Mesangial cell (primary cell): ENCODE measurements around the gene TPRN. TPM values are rescaled to one million over a fixed set of nuclear protein-coding genes. Genes with fewer than 3 reads are reported as not detected.

Experiments
- total RNA-seq: library from RNA; depleted of rRNA; stranded (reverse); fragments of >200 nt; gene quantifications from 2 replicates; pipeline ENCODE4 v1.2.3, GENCODE V29; 2015

TPRN gene, protein sequence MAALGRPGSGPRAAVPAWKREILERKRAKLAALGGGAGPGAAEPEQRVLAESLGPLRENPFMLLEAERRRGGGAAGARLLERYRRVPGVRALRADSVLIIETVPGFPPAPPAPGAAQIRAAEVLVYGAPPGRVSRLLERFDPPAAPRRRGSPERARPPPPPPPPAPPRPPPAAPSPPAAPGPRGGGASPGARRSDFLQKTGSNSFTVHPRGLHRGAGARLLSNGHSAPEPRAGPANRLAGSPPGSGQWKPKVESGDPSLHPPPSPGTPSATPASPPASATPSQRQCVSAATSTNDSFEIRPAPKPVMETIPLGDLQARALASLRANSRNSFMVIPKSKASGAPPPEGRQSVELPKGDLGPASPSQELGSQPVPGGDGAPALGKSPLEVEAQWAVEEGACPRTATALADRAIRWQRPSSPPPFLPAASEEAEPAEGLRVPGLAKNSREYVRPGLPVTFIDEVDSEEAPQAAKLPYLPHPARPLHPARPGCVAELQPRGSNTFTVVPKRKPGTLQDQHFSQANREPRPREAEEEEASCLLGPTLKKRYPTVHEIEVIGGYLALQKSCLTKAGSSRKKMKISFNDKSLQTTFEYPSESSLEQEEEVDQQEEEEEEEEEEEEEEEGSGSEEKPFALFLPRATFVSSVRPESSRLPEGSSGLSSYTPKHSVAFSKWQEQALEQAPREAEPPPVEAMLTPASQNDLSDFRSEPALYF
- total RNA-seq = 9.5 and 9.6 TPM in 2 replicates

DNA sequence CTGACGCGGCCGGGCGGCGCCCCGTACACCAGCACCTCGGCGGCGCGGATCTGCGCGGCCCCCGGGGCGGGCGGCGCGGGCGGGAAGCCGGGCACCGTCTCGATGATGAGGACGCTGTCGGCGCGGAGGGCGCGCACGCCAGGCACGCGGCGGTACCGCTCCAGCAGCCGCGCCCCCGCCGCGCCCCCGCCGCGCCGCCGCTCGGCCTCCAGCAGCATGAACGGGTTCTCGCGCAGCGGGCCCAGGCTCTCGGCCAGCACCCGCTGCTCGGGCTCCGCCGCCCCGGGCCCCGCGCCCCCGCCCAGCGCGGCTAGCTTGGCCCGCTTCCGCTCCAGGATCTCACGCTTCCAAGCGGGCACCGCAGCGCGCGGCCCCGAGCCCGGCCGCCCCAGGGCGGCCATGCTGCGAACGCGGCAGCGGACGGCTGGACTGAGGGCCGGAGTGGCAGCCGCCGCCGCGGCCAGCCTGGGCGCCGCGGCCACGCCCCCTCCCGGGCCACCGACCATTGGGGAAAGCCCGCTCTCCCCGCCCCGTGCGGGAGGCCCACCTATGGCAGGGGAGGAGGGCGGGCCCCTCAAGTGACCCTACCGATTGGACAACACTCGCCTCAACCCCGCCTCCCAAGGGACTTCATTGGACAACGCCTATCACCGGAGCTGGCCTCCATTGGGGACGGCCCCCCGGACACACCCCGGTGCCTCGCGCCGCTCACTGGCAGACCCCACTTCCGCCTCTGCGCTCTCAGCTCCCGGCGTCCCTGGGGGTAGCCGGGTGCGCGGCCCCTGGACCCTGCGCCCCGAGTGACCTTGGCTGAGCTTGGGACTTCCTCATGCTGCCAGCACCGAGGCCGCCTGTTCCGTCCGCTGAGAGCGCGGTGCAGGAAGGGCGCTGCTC, at the start of gene TPRN:
Gene TPRN, minus strand, starts transcription at position 431 of the 894 bp plus-strand sequence. Its CDS starts 30 bp downstream, at position 401.

DNA sequence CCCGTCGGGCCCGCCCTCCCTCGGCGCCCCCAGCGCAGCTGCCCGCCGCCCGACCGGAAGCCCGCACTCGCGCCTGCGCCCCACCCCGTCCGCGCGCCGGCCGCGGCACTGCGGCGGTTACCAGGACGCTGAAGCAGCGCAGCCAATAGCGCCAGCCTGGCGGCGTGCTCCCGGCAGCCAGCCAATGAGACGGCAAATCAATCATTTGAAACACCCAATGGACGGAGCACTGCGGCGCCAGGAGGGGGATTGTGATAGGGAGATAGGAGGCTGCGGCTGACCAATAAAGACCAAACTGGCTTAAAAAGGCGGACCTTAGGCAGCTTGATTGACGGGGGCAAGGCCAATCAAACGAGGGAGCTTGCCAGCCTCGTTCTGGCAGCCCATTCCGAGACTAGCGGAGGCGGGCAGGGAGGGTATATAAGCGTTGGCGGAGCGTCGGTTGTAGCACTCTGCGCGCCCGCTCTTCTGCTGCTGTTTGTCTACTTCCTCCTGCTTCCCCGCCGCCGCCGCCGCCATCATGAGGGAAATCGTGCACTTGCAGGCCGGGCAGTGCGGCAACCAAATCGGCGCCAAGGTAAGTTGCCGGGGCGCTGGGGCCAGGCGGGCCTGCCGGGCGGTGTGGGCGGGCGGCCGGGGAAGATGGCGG, 40.4 kb upstream of the TPRN start, which contains the start of gene TUBB4B:
Gene TUBB4B, plus strand, starts transcription at position 447 of the 649 bp plus-strand sequence. Its CDS starts 74 bp downstream, at position 521.

DNA sequence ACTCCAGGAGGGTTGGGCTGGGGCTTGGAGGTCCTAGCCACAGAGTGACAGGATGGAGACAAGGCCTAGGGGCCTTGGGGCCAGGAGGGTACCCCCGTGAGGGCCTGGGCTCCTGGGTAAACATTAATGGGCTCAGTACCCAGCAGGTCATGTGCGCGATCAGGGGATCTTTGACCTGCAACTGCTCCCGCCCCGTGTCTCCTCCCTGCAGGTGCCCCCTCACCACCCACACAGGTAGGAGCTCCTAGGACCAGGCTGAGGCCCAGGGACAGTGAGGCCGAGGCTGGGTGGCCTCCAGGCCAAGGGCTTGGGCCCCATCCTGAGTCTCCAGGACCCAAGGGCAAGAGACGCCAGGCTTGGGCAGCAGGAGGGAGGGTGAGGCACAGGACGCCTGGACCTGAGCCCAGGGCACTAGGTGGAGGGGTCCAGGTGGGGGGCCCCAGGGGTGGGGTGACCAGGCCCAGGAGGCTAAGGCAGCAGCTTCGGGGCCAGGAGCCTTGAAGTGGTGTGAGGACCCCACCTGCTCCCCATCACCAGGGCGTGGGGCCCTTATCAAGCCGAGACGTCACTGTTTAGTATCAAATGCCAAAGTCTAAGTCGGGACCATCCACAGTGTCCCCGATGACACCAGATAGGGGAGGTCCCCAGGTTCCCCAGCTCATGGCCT, 30.3 kb upstream of the TPRN start, which contains the start of gene SLC34A3:
Gene SLC34A3, plus strand, starts transcription at position 197 of the 667 bp plus-strand sequence. CDS start 802 bp downstream, outside the sequence.

DNA sequence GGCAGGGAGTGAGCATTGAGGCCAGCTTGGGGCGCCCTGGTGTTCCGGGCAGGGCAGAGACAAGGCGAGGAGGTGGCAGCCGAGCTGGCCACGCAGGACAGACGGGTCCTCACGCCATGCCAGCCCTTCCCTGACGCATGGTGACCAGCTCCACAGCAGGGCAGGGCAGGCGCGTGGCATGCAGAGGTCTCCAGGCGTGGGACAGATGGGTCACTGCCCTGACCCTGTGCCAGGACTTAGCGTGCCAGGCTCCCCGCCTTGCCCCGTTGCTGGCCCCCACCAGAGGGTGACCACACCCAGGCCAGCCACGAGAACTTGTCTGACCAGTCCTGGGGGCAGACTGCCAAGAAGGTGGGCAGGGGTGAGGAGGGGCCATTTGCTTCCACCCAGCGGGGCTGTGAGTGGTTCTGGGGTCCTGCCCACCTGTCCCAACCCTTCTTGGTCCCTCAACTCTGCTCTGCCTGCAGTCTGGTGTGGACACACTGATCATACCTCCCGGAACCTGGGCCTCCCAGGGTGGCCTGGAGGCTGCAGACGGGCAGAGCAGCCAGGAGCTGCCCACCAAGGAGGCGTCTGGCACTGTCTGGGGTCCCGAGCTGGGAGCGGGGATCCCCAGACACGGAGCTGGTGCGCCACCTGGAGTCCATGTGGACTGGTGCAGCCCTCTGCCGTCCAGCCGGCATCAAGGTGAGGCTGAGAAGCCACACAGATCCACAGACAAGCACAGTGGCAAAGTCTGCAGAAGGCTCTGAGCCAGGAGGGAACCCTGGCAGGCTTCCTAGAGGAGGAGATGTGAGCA, 26.7 kb upstream of the TPRN start, which contains the start of gene RNF224:
Gene RNF224, plus strand, starts transcription at position 449 of the 799 bp plus-strand sequence. CDS start 834 bp downstream, outside the sequence.

DNA sequence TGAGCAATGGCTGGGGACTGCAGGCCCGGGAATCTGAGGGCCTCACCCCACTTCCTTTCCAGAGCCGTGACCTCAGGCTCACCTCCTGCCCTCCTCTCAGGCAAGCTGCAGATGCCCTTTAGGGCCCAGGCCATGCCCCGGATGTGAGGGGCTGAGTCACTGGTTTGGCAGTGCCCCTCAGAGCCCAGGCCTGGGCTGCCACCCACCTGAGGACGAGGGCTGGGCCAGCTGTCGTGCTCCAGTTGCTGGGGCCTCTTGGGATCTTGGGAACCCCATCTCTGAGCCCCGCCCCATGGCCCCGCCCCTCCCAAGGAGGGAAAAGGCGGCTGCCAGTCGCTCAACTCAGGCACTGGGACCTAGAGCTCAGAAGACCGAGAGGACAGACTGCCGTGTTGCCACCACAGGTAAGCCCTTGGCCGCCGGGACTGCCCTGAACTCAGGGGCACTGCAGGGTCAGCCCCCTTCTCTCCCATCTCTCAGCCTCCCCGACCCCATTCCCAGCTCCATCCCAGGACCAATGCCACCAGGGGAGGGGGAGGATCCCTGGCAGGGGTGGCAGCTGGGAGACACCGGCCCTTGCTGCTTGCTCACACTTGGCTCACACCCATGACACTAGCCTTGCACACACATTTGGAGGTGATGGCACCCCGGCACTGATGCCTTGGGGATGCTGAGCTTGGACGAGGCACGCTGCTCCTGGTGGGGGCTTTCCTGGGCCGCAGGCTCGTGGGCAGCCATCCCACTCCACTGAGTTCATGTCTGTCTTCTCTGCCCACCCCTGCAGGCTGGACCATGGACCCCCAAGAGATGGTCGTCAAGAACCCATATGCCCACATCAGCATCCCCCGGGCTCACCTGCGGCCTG, 24.5 kb upstream of the TPRN start, which contains the start of gene CYSRT1:
Gene CYSRT1, plus strand, starts transcription at position 345 of the 865 bp plus-strand sequence. Its CDS starts 448 bp downstream, at position 793.

DNA sequence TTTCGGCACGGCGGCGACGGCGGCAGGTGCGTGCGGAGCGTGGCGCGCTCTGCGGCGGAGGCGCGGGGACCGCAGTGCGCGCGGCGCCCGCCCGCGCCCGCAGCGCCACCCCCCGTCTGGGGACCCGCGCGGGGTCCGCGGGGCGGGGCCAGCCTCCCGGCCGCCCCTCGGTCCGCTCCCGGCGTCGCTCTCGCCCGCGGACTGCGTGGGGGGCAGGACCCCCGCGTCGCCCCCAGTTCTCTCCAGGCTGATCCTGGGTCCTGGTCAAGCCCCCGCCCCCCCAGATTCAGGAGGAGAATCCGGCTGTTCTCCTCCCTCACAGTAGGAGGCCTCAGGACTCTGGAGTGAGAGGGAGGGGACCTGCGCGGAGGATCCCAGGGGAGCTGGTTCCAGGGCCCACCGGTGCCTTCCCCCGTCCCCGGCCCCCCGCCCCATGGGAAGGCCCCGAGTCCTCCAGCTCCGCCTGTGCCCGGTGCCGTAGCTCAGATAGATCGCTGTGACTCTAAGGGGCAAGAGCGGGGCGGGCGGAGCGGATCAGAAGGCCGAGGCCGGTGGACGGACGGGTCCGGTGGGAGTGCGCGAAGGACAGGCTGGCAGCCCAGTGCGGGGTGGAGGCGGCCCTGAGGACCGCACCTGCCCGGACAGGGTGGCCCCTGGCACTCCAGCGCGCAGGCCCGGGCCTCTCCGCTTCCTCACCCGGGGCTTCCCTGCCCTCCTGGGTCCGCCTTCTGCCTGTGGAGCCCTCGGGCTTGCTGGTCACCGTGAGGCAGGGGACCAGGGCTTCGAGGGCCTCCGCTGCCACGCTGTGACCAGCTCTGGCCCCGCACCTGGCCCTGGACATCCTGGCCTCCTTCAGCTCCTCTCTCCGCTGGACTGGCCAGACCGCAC, 21.9 kb upstream of the TPRN start, which contains the start of gene RNF208:
Gene RNF208, minus strand, starts transcription at position 51 of the 888 bp plus-strand sequence. CDS start 1,028 bp downstream, outside the sequence.

DNA sequence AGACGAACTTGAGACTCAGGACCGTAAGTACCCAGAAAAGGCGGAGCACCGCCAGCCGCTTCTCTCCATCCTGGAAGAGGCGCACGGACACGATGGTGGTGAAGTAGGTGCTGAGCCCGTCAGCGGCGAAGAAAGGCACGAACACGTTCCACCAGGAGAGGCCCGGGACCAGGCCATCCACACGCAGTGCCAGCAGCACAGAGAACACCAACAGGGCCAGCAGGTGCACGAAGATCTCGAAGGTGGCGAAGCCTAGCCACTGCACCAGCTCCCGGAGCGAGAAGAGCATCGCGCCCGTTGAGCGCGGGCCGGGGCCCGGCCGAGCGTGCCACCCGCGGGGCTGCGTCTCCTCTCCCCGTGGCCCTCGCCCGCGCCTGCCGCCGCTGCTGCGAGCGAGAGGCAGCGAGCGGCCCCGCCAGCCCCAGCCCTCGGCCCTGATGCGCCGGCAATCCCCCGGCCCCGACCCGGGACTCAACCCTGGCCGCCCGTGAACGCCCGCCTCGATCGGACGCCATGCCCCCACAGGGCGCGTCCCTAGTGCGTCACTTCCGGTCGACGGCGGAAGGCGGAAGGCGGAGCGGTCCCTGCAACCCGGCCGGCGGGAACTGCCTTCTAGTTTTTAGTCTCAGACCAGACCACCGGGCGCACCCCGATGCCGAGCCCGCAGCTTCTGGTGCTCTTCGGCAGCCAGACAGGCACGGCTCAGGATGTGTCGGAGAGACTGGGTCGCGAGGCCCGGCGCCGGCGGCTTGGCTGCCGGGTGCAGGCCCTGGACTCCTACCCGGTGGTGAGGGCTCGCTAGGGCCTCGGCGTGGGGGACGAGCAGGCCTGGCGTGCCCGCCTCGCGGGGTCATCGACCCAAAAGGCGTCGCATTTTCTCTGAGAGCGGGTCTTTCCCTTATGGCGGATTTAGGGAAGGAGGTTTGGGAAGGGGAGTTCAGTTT, 4.9 kb upstream of the TPRN start, which contains the start of the genes NDOR1 and TMEM203:
Gene NDOR1, plus strand, starts transcription at position 575 of the 944 bp plus-strand sequence. Its CDS starts 78 bp downstream, at position 653.
Gene TMEM203, minus strand, starts transcription at position 523 of the 944 bp plus-strand sequence. Its CDS starts 234 bp downstream, at position 289.

DNA sequence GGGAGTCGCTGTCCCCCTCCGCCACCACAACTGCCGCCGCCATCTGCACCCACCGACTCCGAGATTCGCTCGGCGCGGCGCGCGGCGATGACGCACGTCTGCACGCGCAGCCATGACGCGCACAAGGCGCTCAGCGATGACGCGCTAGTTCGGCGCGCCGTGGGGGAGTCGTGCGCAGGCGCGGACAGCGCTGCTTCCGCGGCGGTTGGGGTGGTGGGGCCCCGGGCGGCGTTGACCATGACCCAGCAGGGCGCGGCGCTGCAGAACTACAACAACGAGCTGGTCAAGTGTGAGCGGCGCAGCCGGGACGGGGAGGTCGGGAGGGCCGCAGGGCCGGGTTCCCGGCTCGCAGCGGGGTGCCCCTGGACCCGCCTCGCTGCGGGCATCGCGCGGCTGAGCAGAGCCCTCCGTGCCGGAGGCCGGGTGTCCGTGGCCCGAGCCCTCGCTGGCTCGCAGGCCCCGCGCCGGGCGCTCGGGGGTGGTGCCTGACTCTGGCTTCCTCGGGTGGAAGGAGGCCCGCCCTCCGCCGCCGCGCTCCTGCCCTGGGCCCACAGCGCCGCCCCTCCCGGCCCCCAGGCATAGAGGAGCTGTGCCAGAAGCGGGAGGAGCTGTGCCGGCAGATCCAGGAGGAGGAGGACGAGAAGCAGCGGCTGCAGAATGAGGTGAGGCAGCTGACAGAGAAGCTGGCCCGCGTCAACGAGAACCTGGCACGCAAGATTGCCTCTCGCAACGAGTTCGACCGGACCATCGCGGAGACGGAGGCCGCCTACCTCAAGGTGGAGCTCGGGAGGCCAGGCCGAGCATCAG, 11.8 kb downstream of the TPRN start, which contains the start of the genes ANAPC2 and SSNA1:
Gene ANAPC2, minus strand, starts transcription at position 71 of the 807 bp plus-strand sequence. Its CDS starts 28 bp downstream, at position 43.
Gene SSNA1, plus strand, starts transcription at position 187 of the 807 bp plus-strand sequence. Its CDS starts 51 bp downstream, at position 238.

DNA sequence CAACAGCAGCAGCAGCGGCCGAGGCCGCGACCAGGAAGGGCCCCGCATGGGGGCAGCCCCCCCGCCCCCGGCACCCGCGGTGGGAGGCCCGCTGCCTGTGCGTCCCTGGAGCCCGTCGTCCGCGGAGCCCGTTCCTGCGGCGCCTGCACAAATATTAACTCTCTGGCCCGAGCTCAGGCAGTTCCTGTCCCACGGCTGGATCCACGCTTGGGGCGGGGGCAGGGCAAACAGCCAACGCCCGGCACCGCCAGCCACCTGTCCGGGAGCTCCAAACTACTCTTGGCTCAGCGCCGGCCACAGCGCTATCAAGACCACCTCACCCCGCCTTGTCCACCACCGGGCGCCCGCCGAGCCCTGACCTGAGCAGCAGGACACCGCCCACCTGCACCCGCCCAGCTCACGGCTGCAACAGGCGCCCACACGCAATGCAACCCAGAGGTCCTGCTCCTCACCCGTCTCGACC, 30.6 kb downstream of the TPRN start, which contains the start of gene LRRC26:
Gene LRRC26, minus strand, starts transcription at position 156 of the 463 bp plus-strand sequence. Its CDS starts 108 bp downstream, at position 48.

Other genes with a start within 250 kb of the TPRN start
- gene LCN12, start 248.5 kb downstream of the TPRN start, total RNA-seq = 1.6 TPM in 1 of 2 replicates, not detected in the other
- 4.2 and 463 TPM in 2 replicates for gene PTGDS, start 223.2 kb downstream of the TPRN start, total RNA-seq
- 2.5 TPM in 1 of 2 replicates, not detected in the other for gene LCNL1, start 217.7 kb downstream of the TPRN start, total RNA-seq
- gene PAXX, start 208.3 kb downstream of the TPRN start, total RNA-seq = 49.2 and 65.2 TPM in 2 replicates
- gene CLIC3, start 204.2 kb downstream of the TPRN start, total RNA-seq = 16.5 and 47.4 TPM in 2 replicates
- 7.7 and 44.4 TPM in 2 replicates for gene ABCA2, start 172.5 kb downstream of the TPRN start, total RNA-seq
- gene FUT7, start 168.7 kb downstream of the TPRN start, total RNA-seq = not detected in 2 replicates
- gene NPDC1, start 154.6 kb downstream of the TPRN start, total RNA-seq = 44.0 and 65.8 TPM in 2 replicates
- gene ENTPD2, start 146.7 kb downstream of the TPRN start, total RNA-seq = not detected in 2 replicates
- 3.5 and 52.6 TPM in 2 replicates for gene SAPCD2, start 130.2 kb downstream of the TPRN start, total RNA-seq
- gene UAP1L1, start 123.2 kb downstream of the TPRN start, total RNA-seq = 6.4 and 13.4 TPM in 2 replicates
- 72.8 and 125 TPM in 2 replicates for gene MAN1B1, start 113.8 kb downstream of the TPRN start, total RNA-seq
- 65.3 and 87.8 TPM in 2 replicates for gene DPP7, start 86.0 kb downstream of the TPRN start, total RNA-seq
- 0.13 TPM in 1 of 2 replicates, not detected in the other for gene GRIN1, start 61.6 kb downstream of the TPRN start, total RNA-seq
- gene LRRC26, start 30.7 kb downstream of the TPRN start, total RNA-seq = 0.16 TPM in 1 of 2 replicates, not detected in the other
- not detected in 2 replicates for gene TMEM210, start 28.7 kb downstream of the TPRN start, total RNA-seq
- 19.6 and 22.9 TPM in 2 replicates for gene ANAPC2, start 12.2 kb downstream of the TPRN start, total RNA-seq
- 79.7 and 97.1 TPM in 2 replicates for gene SSNA1, start 12.1 kb downstream of the TPRN start, total RNA-seq
- 36.0 and 40.9 TPM in 2 replicates for gene TMEM203, start 4.9 kb upstream of the TPRN start, total RNA-seq
- 15.2 and 24.0 TPM in 2 replicates for gene NDOR1, start 5.0 kb upstream of the TPRN start, total RNA-seq
- 1.6 and 5.3 TPM in 2 replicates for gene RNF208, start 21.5 kb upstream of the TPRN start, total RNA-seq
- gene CYSRT1, start 24.4 kb upstream of the TPRN start, total RNA-seq = 0.49 and 2.9 TPM in 2 replicates
- 0.25 TPM in 1 of 2 replicates, not detected in the other for gene RNF224, start 26.8 kb upstream of the TPRN start, total RNA-seq
- gene SLC34A3, start 30.2 kb upstream of the TPRN start, total RNA-seq = not detected in 2 replicates
- 179 and 1,107 TPM in 2 replicates for gene TUBB4B, start 40.5 kb upstream of the TPRN start, total RNA-seq
- not detected in 2 replicates for gene STPG3, start 50.5 kb upstream of the TPRN start, total RNA-seq
- 56.2 and 81.0 TPM in 2 replicates for gene NELFB, start 54.6 kb upstream of the TPRN start, total RNA-seq
- gene TOR4A, start 77.0 kb upstream of the TPRN start, total RNA-seq = 50.8 and 52.1 TPM in 2 replicates
- 0.38 and 1.8 TPM in 2 replicates for gene NRARP, start 101.5 kb upstream of the TPRN start, total RNA-seq
- gene EXD3, start 222.4 kb upstream of the TPRN start, total RNA-seq = 5.4 and 22.3 TPM in 2 replicates
- 0.33 and 2.3 TPM in 2 replicates for gene NOXA1, start 222.7 kb upstream of the TPRN start, total RNA-seq
- gene ENTPD8, start 240.6 kb upstream of the TPRN start, total RNA-seq = 0.38 TPM in 1 of 2 replicates, not detected in the other